ENCODE data around the gene TMEM158.

DNA sequence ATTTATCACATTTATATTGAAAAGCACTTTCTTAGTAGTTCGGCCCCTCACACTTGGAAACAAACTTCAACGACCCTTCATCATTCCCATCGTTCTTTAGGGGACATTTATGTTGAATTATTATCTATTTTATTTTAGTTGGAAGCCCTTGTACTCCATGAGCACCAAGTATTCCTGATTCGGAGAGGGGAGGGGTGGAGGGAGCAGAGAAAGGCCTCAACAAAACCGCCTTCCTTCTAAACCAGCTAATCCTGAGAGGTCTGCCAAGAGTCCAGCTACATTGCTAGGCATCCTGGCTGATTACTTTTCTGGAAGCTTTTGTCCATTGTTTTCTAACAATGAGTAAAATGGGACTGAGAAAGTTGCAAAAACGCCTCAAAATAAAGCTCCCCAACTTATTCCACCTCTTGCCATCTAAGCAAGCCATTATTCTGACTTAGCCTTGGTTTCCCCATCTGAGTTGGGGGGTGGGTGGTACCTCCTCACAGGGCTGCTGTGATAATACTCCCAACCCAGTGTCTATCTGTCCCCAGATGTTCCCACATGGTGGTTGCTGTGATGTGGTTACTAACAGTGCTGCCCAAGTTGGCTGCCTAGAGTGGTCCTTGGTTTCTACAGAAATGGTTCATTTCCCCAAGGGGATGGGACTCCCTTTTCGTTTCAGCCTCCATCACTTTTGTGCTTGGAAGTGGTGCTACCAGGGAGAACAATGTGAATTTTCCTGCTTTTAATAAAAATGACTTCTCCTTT lies 1.2 kb upstream of the TMEM158 start:
- TF ChIP-seq, protein P1, sequence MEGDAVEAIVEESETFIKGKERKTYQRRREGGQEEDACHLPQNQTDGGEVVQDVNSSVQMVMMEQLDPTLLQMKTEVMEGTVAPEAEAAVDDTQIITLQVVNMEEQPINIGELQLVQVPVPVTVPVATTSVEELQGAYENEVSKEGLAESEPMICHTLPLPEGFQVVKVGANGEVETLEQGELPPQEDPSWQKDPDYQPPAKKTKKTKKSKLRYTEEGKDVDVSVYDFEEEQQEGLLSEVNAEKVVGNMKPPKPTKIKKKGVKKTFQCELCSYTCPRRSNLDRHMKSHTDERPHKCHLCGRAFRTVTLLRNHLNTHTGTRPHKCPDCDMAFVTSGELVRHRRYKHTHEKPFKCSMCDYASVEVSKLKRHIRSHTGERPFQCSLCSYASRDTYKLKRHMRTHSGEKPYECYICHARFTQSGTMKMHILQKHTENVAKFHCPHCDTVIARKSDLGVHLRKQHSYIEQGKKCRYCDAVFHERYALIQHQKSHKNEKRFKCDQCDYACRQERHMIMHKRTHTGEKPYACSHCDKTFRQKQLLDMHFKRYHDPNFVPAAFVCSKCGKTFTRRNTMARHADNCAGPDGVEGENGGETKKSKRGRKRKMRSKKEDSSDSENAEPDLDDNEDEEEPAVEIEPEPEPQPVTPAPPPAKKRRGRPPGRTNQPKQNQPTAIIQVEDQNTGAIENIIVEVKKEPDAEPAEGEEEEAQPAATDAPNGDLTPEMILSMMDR (IDR thresholded peaks at IDR 0.05), result no peak
- TF ChIP-seq NFIC (IDR thresholded peaks at IDR 0.05; ENCODE audit: borderline replicate concordance), result no peak
- no peak for TF ChIP-seq RAD21 (IDR thresholded peaks at IDR 0.05; ENCODE audit: low read length)
- TF ChIP-seq, protein P2, sequence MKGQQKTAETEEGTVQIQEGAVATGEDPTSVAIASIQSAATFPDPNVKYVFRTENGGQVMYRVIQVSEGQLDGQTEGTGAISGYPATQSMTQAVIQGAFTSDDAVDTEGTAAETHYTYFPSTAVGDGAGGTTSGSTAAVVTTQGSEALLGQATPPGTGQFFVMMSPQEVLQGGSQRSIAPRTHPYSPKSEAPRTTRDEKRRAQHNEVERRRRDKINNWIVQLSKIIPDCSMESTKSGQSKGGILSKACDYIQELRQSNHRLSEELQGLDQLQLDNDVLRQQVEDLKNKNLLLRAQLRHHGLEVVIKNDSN (IDR thresholded peaks at IDR 0.05; ENCODE audit: borderline replicate concordance, low read depth), result no peak
- TF ChIP-seq, protein P3, sequence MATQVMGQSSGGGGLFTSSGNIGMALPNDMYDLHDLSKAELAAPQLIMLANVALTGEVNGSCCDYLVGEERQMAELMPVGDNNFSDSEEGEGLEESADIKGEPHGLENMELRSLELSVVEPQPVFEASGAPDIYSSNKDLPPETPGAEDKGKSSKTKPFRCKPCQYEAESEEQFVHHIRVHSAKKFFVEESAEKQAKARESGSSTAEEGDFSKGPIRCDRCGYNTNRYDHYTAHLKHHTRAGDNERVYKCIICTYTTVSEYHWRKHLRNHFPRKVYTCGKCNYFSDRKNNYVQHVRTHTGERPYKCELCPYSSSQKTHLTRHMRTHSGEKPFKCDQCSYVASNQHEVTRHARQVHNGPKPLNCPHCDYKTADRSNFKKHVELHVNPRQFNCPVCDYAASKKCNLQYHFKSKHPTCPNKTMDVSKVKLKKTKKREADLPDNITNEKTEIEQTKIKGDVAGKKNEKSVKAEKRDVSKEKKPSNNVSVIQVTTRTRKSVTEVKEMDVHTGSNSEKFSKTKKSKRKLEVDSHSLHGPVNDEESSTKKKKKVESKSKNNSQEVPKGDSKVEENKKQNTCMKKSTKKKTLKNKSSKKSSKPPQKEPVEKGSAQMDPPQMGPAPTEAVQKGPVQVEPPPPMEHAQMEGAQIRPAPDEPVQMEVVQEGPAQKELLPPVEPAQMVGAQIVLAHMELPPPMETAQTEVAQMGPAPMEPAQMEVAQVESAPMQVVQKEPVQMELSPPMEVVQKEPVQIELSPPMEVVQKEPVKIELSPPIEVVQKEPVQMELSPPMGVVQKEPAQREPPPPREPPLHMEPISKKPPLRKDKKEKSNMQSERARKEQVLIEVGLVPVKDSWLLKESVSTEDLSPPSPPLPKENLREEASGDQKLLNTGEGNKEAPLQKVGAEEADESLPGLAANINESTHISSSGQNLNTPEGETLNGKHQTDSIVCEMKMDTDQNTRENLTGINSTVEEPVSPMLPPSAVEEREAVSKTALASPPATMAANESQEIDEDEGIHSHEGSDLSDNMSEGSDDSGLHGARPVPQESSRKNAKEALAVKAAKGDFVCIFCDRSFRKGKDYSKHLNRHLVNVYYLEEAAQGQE (IDR thresholded peaks at IDR 0.05; ENCODE audit: low read depth, low read length), result no peak
- no peak for TF ChIP-seq SIN3A (IDR thresholded peaks at IDR 0.05; ENCODE audit: borderline replicate concordance, low read depth, low read length)
- TF ChIP-seq EP300 (IDR thresholded peaks at IDR 0.05; ENCODE audit: borderline replicate concordance in 1 of 2, low read depth in 1 of 2, low read length in 1 of 2), result no peak
- TF ChIP-seq YY1 (IDR thresholded peaks at IDR 0.05; ENCODE audit: low read depth), result no peak
- no peak for TF ChIP-seq TEAD4 (IDR thresholded peaks at IDR 0.05; ENCODE audit: borderline replicate concordance, insufficient read depth)
- TF ChIP-seq, protein P4, sequence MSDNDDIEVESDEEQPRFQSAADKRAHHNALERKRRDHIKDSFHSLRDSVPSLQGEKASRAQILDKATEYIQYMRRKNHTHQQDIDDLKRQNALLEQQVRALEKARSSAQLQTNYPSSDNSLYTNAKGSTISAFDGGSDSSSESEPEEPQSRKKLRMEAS (IDR thresholded peaks at IDR 0.05; ENCODE audit: low read depth), result no peak

Measured in SK-N-SH (cell line).